BJ (cell line): Measurements from ENCODE around the gene PTPN23. TPM values are rescaled to one million over a fixed set of nuclear protein-coding genes. Genes with fewer than 3 reads are reported as not detected.

ENCODE experiments used
- CTCF ChIA-PET: fragments of 350-600 bp; formaldehyde crosslinking; extraction: SDS; loops from one replicate; lab custom pipeline; 2021; ENCODE audit warnings: antibody characterized with exemption, inconsistent platforms; lab: Yijun Ruan, JAX
- POLR2A ChIA-PET: fragments of 300-600 bp; sonication (Branson Sonifier 250); formaldehyde crosslinking; extraction: SDS; loops from one replicate; lab custom pipeline; 2021; ENCODE audit warnings: antibody characterized with exemption; lab: Charles Lee
- DNase-seq: peaks from one replicate; pipeline ENCODE4 v3.0.0-alpha.2; 2011; ENCODE audit warnings: low read depth
- H3K27me3 ChIP-seq: 2 replicates; pipeline ENCODE4 v1.6.0; 2011; ENCODE audit warnings: low read length; ENCODE audit not compliant: control insufficient read depth, insufficient read depth
- H3K36me3 ChIP-seq: 2 replicates; pipeline ENCODE4 v1.5.1; 2011; ENCODE audit warnings: low read length; ENCODE audit not compliant: control insufficient read depth, insufficient read depth
- H3K4me3 ChIP-seq: 2 replicates; pipeline ENCODE4 v1.5.1; 2011; ENCODE audit warnings: low read depth, mild to moderate bottlenecking, control low read depth, low read length
- CTCF ChIP-seq: IDR thresholded peaks from 2 replicates; pipeline ENCODE4 v1.5.1; 2011; ENCODE audit warnings: low read depth, mild to moderate bottlenecking, control low read depth, inconsistent platforms, low read length, moderate library complexity; ENCODE audit not compliant: insufficient read depth
- polyA plus RNA-seq: library from polyadenylated mRNA; depleted of rRNA; stranded (reverse); fragments of >200 nt; gene quantifications from 2 replicates; pipeline ENCODE4 v1.2.3, GENCODE V29; 2011

PTPN23 gene
- polyA plus RNA-seq, 1 experiment: 2.5 TPM

- H3K4me3 ChIP-seq: no peak overlapping the region
- TF ChIP-seq CTCF: no peak
- CTCF ChIA-PET: interaction anchor here (1.0 to 7.2 kb wide), 3 partner anchors 13 to 68 kb away, joined by 3 to 44 read pairs (median 6); partner anchors contain the start of gene SCAP
- H3K27me3 ChIP-seq: no peaks in the 10 kb centered on the region
- H3K36me3 ChIP-seq: peaks cover 51% of the 10 kb centered on the region
- POLR2A ChIA-PET: no interaction called here
- DNase-seq: no peak
Observed at GRCh38 chr3:47407896-47408838, 27.3 kb downstream of the PTPN23 start.

GRCh38 chr3:47408839-47409229, 28.0 kb downstream of the PTPN23 start:
- ChIA-PET POLR2A (no interaction called here), CTCF (interaction anchor here (0.7 to 7.2 kb wide), 4 partner anchors 12 to 369 kb away, joined by 3 to 44 read pairs (median 4); partner anchors contain the start of gene SCAP)
- Histone ChIP-seq H3K36me3 (peaks cover 56% of the 10 kb centered on the region), H3K27me3 (no peaks in the 10 kb centered on the region), H3K4me3 (no peak overlapping the region)
- TF ChIP-seq CTCF: no peak
- DNase-seq: no peak

- no peaks in the 10 kb centered on the region for H3K27me3 ChIP-seq
- POLR2A ChIA-PET: no interaction called here
- TF ChIP-seq CTCF: no peak
- DNase-seq: no peak
- no peak overlapping the region for H3K4me3 ChIP-seq
- CTCF ChIA-PET: interaction anchor here (0.7 to 7.2 kb wide), 4 partner anchors 11 to 368 kb away, joined by 3 to 44 read pairs (median 4); partner anchors contain the start of gene SCAP
- H3K36me3 ChIP-seq: peaks cover 61% of the 10 kb centered on the region
Observed at GRCh38 chr3:47409284-47409683, 28.5 kb downstream of the PTPN23 start.

GRCh38 chr3:47409688-47410416, 29.0 kb downstream of the PTPN23 start:
- Histone ChIP-seq H3K27me3 (no peaks in the 10 kb centered on the region), H3K4me3 (no peak overlapping the region), H3K36me3 (peaks cover 64% of the 10 kb centered on the region)
- POLR2A ChIA-PET: no interaction called here
- DNase-seq: no peak
- CTCF ChIA-PET: interaction anchor here (1.0 to 7.2 kb wide), 3 partner anchors 11 to 66 kb away, joined by 3 to 44 read pairs (median 6); partner anchors contain the start of gene SCAP
- TF ChIP-seq CTCF: no peak

GRCh38 chr3:47410417-47410720, 29.5 kb downstream of the PTPN23 start:
- no peak for TF ChIP-seq CTCF
- ChIA-PET POLR2A (no interaction called here), CTCF (no interaction called here)
- no peak for DNase-seq
- Histone ChIP-seq H3K4me3 (no peak overlapping the region), H3K36me3 (peaks cover 67% of the 10 kb centered on the region), H3K27me3 (no peaks in the 10 kb centered on the region)
